Measurements from ENCODE around the gene TCF7L1. TPM values are rescaled to one million over a fixed set of nuclear protein-coding genes. Genes with fewer than 3 reads are reported as not detected.

Gene TCF7L1
- polyA plus RNA-seq, 1 donor (not counting 4 experiments of a cell fraction or from before 2014, with no cell fraction given): 1.0 TPM

- H3K36me3 ChIP-seq (ENCODE audit: control insufficient read depth in 2 of 2, extremely low read depth in 1 of 2, insufficient read depth in 2 of 2, low read length in 2 of 2): no peaks in the 10 kb centered on the region
- TF ChIP-seq, protein P1, sequence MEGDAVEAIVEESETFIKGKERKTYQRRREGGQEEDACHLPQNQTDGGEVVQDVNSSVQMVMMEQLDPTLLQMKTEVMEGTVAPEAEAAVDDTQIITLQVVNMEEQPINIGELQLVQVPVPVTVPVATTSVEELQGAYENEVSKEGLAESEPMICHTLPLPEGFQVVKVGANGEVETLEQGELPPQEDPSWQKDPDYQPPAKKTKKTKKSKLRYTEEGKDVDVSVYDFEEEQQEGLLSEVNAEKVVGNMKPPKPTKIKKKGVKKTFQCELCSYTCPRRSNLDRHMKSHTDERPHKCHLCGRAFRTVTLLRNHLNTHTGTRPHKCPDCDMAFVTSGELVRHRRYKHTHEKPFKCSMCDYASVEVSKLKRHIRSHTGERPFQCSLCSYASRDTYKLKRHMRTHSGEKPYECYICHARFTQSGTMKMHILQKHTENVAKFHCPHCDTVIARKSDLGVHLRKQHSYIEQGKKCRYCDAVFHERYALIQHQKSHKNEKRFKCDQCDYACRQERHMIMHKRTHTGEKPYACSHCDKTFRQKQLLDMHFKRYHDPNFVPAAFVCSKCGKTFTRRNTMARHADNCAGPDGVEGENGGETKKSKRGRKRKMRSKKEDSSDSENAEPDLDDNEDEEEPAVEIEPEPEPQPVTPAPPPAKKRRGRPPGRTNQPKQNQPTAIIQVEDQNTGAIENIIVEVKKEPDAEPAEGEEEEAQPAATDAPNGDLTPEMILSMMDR (optimal IDR thresholded peaks at IDR 0.05 in 1 of 3, IDR thresholded peaks at IDR 0.05 in 1 of 3, conservative IDR thresholded peaks at IDR 0.05 in 1 of 3; ENCODE audit: extremely low read depth in 1 of 3, insufficient read depth in 2 of 3, low read length in 3 of 3): no peak
- TF ChIP-seq EZH2 (IDR thresholded peaks at IDR 0.05; ENCODE audit: low read length): no peak
- H3K9me3 ChIP-seq (ENCODE audit: control insufficient read depth, low read depth, low read length): no peaks in the 10 kb centered on the region
- no peak overlapping the region for H3K9ac ChIP-seq (ENCODE audit: control insufficient read depth, extremely low read depth, insufficient read depth, low read length)
- no peaks in the 10 kb centered on the region for H3K9me1 ChIP-seq (ENCODE audit: control insufficient read depth, extremely low read depth, insufficient read depth, low read length)
- no peak overlapping the region for H2AFZ ChIP-seq (ENCODE audit: control insufficient read depth, low read length)
- no peak overlapping the region for H3K4me2 ChIP-seq (ENCODE audit: control insufficient read depth, extremely low read depth, insufficient read depth, low read depth, low read length)
- no peak overlapping the region for H3K4me3 ChIP-seq (ENCODE audit: control insufficient read depth in 2 of 3, extremely low read depth in 1 of 3, insufficient read depth in 2 of 3, low read depth in 1 of 3, low read length in 3 of 3)
- FAIRE-seq (no peak), DNase-seq (ENCODE audit: low read depth, low spot score) (no peak)
- no peaks in the 10 kb centered on the region for H3K27me3 ChIP-seq (ENCODE audit: control insufficient read depth, extremely low read depth, insufficient read depth, low read length)
- H4K20me1 ChIP-seq (ENCODE audit: control insufficient read depth, extremely low read depth, insufficient read depth, low read length): no peaks in the 10 kb centered on the region
- no peaks in the 10 kb centered on the region for H3K79me2 ChIP-seq (ENCODE audit: control insufficient read depth, insufficient read depth, low read length)
- no peaks in the 10 kb centered on the region for H3K4me1 ChIP-seq (ENCODE audit: control insufficient read depth, extremely low read depth, insufficient read depth, low read length)
- dilution Hi-C loops (cut with MboI; ENCODE audit: extremely low pct_ligation_motif_present, low sequenced_read_pairs): no loop called here
- H3K27ac ChIP-seq (ENCODE audit: control insufficient read depth, insufficient read depth, low read length): no peak overlapping the region
Measured at GRCh38 chr2:85095094-85095493, 38.1 kb upstream of the TCF7L1 start.

- no peak overlapping the region for H3K9ac ChIP-seq (ENCODE audit: control insufficient read depth, extremely low read depth, insufficient read depth, low read length)
- H3K79me2 ChIP-seq (ENCODE audit: control insufficient read depth, insufficient read depth, low read length): no peaks in the 10 kb centered on the region
- H3K27me3 ChIP-seq (ENCODE audit: control insufficient read depth, extremely low read depth, insufficient read depth, low read length): no peaks in the 10 kb centered on the region
- no peak for TF ChIP-seq EZH2 (IDR thresholded peaks at IDR 0.05; ENCODE audit: low read length)
- TF ChIP-seq, protein P1 (optimal IDR thresholded peaks at IDR 0.05 in 1 of 3, IDR thresholded peaks at IDR 0.05 in 1 of 3, conservative IDR thresholded peaks at IDR 0.05 in 1 of 3; ENCODE audit: extremely low read depth in 1 of 3, insufficient read depth in 2 of 3, low read length in 3 of 3): no peak
- no peaks in the 10 kb centered on the region for H3K9me3 ChIP-seq (ENCODE audit: control insufficient read depth, low read depth, low read length)
- no peak overlapping the region for H2AFZ ChIP-seq (ENCODE audit: control insufficient read depth, low read length)
- H3K36me3 ChIP-seq (ENCODE audit: control insufficient read depth in 2 of 2, extremely low read depth in 1 of 2, insufficient read depth in 2 of 2, low read length in 2 of 2): no peaks in the 10 kb centered on the region
- dilution Hi-C loops (cut with MboI; ENCODE audit: extremely low pct_ligation_motif_present, low sequenced_read_pairs): no loop called here
- no peaks in the 10 kb centered on the region for H3K9me1 ChIP-seq (ENCODE audit: control insufficient read depth, extremely low read depth, insufficient read depth, low read length)
- H3K4me2 ChIP-seq (ENCODE audit: control insufficient read depth, extremely low read depth, insufficient read depth, low read depth, low read length): no peak overlapping the region
- no peaks in the 10 kb centered on the region for H3K4me1 ChIP-seq (ENCODE audit: control insufficient read depth, extremely low read depth, insufficient read depth, low read length)
- H4K20me1 ChIP-seq (ENCODE audit: control insufficient read depth, extremely low read depth, insufficient read depth, low read length): no peaks in the 10 kb centered on the region
- no peak overlapping the region for H3K27ac ChIP-seq (ENCODE audit: control insufficient read depth, insufficient read depth, low read length)
- FAIRE-seq (no peak), DNase-seq (ENCODE audit: low read depth, low spot score) (no peak)
- H3K4me3 ChIP-seq (ENCODE audit: control insufficient read depth in 2 of 3, extremely low read depth in 1 of 3, insufficient read depth in 2 of 3, low read depth in 1 of 3, low read length in 3 of 3): no peak overlapping the region
Measured at GRCh38 chr2:85096616-85097015, 36.6 kb upstream of the TCF7L1 start.

Data from keratinocyte (primary cell).